Measurements from ENCODE around the gene SLC9A7. TPM values are rescaled to one million over a fixed set of nuclear protein-coding genes. Genes with fewer than 3 reads are reported as not detected.

The SLC9A7 gene
- total RNA-seq, 1 donor, result 46.6 TPM

DNA sequence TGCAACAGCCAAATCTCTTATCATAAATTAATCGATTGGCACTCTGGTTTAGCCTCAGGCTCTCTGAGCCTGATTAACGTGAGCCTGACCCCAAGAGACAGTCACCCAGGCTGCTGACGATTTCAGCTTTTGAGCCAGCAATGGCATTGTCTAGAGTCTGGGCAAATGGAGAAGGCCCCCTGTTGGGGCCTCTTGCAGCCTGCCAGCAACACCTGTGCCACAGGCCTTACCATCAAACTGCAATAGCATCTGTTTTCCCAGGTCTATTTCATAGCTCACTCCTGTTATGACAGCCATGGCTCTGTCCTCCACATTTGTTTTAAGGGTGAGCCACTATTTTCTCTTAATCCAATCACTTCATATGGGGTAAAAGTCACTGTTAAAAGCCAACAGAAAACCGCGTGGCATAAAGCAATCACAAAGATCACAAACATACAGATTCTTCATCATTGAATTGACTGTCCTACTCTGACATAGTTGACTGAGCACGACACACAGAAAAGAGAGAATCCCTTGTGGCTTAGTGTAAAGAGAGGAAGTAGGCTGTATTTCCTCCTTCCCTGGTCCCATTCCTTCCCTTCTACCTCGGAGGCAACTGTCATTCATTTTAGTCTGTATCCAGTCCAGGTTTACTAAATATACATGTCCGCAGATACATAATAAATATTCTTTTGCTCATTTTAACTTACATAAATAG lies 47.8 kb downstream of the SLC9A7 start:
- TF ChIP-seq, protein P1, sequence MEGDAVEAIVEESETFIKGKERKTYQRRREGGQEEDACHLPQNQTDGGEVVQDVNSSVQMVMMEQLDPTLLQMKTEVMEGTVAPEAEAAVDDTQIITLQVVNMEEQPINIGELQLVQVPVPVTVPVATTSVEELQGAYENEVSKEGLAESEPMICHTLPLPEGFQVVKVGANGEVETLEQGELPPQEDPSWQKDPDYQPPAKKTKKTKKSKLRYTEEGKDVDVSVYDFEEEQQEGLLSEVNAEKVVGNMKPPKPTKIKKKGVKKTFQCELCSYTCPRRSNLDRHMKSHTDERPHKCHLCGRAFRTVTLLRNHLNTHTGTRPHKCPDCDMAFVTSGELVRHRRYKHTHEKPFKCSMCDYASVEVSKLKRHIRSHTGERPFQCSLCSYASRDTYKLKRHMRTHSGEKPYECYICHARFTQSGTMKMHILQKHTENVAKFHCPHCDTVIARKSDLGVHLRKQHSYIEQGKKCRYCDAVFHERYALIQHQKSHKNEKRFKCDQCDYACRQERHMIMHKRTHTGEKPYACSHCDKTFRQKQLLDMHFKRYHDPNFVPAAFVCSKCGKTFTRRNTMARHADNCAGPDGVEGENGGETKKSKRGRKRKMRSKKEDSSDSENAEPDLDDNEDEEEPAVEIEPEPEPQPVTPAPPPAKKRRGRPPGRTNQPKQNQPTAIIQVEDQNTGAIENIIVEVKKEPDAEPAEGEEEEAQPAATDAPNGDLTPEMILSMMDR (IDR thresholded peaks at IDR 0.05; ENCODE audit: insufficient read depth, low read depth, low read length), result no peak
- no peak for DNase-seq (ENCODE audit: low read depth)
- no peak overlapping the region for H3K4me3 ChIP-seq (ENCODE audit: low read depth, low read length)

- no peak for DNase-seq (ENCODE audit: low read depth)
- TF ChIP-seq, protein P1 (IDR thresholded peaks at IDR 0.05; ENCODE audit: insufficient read depth, low read depth, low read length), result no peak
- no peak overlapping the region for H3K4me3 ChIP-seq (ENCODE audit: low read depth, low read length)
Observed at GRCh38 chrX:46710425-46710824, 48.5 kb downstream of the SLC9A7 start.

DNA sequence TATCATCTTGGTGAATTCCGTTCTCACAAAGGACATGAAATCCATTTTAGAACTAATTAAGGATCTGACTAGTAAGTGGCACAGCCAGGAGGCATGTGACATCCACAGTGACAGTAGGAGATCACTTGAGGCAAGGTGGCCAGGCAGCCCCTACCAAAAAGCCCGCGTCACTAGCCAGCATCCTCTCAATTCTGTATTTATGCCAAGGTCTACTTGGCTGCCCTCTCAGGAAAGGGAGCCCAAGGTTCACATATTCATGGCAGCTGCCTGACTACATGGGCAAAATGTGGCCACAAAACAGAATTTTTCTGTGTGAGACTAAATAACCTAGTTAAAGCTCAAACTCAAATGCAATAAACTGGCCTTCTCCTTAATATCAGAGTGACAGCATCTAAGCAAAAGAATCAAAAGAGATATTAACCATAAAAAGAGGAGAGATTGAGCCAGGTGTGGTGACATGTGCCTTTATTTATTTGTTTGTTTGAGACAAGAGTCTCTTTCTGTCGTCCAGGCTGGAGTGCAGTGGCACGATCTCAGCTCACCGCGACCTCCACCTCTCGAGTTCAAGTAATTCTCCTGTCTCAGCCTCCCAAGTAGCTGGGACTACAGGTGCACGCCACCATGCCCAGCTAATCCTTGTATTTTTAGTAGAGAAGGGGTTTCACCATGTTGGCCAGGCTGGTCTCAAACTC lies 51.5 kb downstream of the SLC9A7 start:
- no peak for DNase-seq (ENCODE audit: low read depth)
- H3K4me3 ChIP-seq (ENCODE audit: low read depth, low read length), result no peak overlapping the region
- TF ChIP-seq, protein P1 (IDR thresholded peaks at IDR 0.05; ENCODE audit: insufficient read depth, low read depth, low read length), result no peak

DNA sequence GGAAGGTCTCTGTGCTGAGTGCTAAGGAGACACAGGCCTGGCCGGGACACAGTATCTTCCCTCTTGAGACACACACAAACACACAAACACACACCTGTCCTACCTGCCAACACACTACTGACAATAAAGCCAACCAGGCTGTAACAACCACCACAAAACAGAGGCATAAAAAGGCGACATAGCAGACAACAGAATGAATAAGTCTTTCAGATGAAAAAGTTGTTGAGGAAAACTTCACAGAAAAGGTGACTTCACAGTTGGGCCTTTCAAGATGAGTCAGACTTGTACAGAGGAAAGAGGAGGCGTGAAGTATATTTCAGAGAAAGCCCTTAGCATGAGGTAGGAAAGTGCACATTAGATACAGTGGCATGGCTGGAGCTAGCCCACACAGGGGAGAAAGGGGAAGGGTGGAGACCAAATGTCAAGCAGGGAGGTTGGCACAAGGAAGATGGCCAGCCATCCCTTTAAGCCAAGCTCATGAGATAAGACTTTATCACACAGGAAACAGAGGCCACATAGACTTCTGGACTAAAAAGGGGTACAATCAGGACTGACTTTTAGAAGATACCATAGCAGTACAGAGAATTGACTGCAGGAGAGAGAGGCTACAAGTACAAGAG lies 54.0 kb downstream of the SLC9A7 start:
- TF ChIP-seq, protein P1 (IDR thresholded peaks at IDR 0.05; ENCODE audit: insufficient read depth, low read depth, low read length), result no peak
- H3K4me3 ChIP-seq (ENCODE audit: low read depth, low read length), result no peak overlapping the region
- DNase-seq (ENCODE audit: low read depth), result no peak

DNA sequence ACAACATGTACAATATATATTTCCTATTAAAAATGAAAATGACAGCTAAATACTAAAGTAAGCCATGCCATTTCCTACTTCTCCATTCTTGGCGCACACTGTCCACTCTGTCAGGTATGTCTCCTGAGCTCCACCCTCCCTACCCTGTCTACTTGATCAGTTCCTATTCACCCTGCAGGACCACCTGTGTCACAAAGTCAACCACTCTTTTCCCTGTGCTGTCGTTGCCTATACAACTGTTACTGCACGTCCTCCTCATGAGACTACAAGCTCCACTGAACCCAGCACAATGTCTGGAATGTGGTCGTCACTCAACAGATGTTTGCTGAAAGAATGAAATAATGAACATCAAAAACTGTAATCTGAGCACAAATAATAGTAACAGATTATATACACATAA lies 54.9 kb downstream of the SLC9A7 start:
- DNase-seq (ENCODE audit: low read depth), result no peak
- no peak overlapping the region for H3K4me3 ChIP-seq (ENCODE audit: low read depth, low read length)
- TF ChIP-seq, protein P1 (IDR thresholded peaks at IDR 0.05; ENCODE audit: insufficient read depth, low read depth, low read length), result no peak

GRCh38 chrX:46698691-46699090 lies 60.2 kb downstream of the SLC9A7 start:
- TF ChIP-seq, protein P1 (IDR thresholded peaks at IDR 0.05; ENCODE audit: insufficient read depth, low read depth, low read length), result no peak
- H3K4me3 ChIP-seq (ENCODE audit: low read depth, low read length), result no peak overlapping the region
- DNase-seq (ENCODE audit: low read depth), result no peak
